ENCODE results near the gene GPSM3.
"Not testable (repeated sequence)": the region's sequence is repeated elsewhere in the genome, so short reads cannot be mapped to it uniquely, and the experiment has no call there.

The GPSM3 gene

DNA sequence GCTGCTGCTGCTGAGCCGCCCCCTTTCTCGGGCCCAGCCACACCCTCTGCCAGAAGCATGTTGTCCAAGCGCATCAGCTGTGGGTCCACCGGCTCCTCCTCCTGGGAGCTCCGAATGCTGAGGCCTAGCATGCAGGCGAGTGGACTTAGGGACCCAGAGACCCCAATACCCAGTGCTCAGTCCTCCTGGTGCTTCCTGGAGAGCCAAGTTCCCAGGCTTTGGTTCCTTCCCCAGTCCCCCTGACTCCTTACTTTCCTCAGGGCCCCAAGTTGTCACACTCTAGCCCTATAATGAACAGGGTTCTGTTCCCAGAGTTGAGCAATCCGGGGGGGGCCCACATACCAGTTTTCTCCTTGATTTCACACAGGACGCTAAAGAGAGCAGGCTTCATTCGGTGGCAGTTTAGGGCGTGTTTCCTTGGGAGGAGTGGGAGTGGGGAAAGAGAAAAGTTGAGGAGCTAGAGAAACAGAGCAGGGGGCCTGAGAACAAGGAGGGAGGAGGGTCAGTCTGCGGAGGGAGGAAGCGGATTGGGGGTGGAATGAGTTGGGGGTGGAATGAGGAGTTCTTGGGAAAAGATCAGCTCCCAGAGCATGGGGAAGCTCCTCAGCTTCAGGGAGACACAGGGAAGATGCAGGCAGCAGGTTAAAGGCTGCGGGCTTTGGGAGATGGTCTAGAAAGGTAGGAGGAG lies 3.9 kb downstream of the GPSM3 start:
- no peak for DNase-seq

DNA sequence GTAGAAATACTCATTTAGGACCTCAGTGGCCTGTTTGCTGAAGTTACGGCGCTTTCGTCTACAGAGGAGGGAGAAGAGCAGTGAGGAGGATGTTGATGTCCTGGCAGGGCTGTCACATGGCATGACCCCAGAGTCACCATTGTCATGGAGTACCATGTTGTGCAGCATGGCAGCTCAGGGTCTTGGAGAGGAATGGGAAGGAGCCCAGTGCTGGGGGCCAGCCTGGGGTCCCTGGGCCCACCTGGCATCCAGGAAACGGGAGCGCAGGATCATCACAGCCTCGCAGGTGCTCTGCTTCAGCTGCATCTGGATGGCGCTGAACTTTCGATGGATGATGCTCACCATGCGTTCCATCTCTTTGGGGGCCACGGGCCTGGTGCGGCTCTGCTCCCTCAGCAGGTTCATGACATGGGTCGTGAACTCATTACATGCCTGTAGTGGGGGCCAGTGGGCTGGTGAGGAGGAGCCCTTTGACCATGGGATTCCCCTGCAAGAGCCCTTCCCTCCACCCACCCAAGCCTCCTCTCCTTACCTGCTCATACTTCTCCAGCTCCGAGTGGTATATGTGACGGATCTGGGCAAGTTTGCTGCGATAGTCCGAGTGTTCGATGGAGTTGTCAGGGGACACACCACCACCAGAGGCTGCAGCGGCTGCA lies 4.6 kb downstream of the GPSM3 start:
- DNase-seq = not testable (repeated sequence)

DNA sequence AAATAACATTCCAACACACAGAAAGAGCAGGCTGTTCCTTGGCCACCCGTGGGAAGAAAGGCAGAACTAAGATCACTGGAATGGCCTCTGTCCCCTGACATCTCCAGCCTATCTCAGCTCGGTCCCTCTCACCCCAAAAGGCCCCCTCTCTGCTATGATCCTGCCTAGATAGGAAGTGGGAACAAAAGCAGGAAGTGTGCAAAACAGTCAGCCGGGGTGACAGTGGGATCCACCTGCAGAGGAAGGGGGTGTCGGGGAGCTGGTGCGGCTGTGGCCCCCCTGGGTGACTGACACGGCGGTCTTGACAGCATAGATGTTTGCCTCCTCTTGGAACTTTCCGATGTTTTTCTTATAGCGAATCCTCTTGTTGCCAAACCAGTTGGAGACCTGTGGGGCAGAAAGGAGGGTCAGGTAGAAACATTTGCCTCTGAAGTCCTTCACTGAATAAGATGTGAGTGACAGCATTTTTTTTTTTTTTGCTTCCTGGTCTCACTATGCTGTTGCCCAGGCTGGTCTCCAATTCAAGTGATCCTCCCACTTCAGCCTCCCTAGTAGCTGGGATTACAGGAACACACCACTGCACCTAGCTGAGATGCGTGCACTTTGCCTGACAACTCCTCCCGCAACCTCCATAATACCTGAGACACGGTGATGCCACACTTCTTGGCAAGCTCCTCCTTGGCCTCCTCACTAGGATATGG lies 5.3 kb downstream of the GPSM3 start:
- no peak for DNase-seq

DNA sequence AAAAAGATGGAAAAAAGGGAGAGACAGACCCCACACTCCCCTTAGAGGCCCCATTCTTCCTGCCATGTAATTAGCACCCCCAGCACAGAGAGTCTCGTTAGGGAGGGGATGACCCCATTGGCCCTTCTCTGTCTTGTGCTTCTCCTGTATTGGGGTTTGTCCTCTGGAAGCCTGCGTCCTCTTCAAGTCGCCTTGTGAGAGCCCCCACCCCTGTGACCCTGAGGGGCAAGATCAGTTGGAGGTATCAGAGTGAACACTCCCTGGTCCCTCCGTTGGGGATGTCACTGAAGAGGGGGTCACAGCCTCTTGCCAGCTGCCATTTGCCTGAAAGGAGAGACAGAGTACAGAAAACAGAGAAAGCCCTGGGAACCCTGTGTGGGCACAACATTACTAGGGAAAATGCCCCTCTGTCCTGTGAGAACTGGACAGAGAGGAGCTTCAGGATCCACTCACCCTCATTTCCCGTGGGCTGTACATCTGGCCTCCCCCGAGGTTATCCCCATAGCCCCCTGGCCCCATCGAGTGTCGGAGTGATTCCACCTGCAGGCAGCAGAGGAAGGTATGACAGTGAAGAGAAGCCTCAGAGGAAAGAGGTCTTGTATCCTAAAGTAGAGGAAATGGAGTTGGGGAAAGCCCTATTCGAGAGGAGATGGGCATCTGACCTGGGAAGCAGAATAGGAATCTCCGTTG lies 6.1 kb downstream of the GPSM3 start:
- not testable (repeated sequence) for DNase-seq

DNA sequence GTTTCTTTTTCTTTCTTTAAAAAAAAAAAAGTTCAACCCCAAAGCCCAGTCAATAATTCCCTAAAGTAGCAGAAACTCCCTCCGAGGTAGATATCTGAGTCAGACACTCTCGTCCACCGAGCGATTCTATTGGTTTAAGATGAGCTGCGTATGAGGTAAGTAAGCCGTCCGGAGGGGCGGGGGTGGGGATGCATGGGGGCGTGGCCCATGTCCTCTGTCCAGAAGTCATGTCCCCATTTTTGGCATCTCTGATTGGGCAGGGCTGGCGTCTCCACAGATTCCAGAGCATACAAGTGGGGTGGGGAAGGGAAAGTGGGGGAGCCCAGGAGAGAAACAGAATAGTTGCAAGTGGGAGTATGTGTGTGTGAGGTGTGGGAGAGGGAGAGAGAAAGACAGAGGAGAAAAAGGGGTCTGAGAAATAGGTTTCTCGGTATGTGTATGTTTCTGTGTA lies 6.7 kb downstream of the GPSM3 start:
- DNase-seq = peak in 11 of 51 donors; percentile 11 to 50 (median 24)

DNA sequence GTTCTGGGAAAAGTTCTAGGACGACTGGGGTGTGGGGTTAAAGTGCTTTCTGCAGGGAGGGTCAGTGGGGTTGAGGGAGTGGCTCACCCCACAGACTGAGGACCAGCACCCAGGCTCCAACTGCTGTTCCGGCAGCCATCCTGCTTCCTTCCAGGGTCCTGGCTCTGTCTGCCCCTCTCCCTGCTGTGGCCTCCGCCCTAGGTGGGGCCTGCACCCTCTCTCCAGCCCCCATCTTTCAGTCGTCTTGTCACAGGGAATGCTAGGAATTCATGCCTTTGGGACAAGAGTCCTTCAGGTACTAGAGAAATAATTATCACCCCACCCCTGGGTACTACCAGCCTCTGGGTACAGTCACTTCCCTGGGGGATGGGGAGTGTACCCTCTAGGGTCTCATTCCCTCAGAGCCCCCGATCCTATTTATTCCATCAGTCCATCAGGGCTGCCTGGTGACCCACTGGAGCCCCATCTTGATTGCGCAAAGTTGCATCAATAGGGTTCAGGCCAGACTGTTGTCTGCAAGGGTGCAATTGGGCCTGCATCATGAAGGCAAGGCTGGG lies 8.3 kb downstream of the GPSM3 start, which contains the start of gene AGER:
AGER (minus strand) TSS at position 170 of the 557 bp plus-strand sequence; CDS start at position 139, 31 bp downstream.
- no peak for DNase-seq

DNA sequence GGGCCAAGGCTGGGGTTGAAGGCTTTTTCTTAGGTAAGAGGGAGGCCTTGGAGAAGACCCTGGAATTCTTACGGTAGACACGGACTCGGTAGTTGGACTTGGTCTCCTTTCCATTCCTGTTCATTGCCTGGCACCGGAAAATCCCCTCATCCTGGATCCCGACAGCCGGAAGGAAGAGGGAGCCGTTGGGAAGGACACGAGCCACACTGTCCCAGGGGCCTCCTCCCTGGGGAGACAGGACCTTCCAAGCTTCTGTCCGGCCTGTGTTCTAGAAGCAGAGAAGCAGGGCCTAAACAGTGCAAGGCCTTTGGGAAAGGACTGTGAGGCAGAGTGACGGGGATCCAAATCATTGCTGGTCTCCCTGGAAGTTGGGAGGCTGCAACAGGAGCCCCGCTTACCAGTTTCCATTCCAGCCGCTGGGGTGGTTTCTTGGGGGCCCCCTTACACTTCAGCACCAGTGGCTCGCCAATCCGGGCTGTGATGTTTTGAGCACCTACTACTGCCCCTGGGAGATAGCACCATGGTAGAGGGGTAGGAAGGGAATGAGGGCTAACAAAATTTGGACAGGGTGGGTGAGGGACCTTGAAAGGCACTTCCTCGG lies 8.9 kb downstream of the GPSM3 start:
- no peak for DNase-seq

DNA sequence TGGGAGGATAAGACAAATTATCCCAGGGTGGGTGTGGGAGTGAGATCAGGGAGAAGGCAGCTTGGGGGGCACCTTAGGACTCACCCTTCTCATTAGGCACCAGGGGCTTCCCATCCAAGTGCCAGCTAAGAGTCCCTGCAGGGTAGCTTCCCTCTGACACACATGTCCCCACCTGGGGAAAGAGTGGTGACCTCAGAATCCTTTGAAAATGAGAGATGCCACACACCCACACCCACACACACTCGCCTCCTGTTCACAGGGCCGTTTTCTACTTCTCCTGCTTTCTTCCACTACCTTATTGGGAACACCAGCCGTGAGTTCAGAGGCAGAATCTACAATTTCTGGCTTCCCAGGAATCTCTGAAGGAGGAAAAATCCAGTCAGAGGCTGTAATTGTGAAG lies 9.4 kb downstream of the GPSM3 start:
- no peak for DNase-seq

DNA sequence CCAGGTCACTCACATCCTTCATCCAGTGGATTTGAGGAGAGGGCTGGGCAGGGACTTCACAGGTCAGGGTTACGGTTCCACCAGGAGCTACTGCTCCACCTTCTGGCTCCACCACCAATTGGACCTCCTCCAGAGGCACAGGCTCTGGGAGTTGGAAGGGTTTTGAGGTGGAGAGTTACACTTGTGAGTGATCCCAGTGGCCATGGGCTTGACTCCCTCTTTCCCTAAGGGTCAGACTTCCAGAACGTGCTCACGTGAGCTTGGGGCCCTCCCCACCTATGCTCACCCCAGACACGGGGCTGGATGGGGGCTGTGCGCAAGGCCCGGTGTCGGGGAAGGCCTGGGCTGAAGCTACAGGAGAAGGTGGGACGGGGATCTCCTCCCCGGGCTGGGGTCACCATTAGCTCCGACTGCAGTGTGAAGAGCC lies 9.9 kb downstream of the GPSM3 start:
- no peak for DNase-seq

DNA sequence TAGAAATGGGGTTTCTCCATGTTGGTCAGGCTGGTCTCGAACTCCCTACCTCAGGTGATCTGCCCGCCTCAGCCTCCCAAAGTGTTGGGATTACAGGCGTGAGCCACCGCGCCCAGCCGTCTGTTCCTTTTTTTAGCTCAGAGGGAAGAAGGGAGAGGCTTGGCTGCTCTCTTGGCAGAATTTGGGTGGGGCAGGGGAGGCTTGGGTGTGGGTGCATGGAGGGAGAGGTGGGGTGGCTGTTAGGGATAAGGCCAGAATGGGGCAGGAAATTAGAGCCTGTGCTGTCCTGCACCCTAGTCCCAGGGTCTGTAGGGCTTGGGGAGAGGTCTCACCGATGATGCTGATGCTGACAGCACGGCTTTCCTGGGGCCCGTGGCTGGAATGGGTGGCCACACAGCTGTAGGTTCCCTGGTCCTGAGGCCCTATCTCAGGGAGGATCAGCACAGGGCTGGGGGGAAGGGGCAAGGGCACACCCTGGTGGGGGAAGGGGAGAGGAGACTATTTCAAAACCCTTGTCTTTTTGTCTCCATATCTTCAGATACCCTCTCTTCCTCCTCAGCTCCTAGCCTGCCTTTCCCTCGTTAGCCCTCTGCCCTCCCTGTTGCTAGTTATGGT lies 10.4 kb downstream of the GPSM3 start:
- no peak for DNase-seq

DNA sequence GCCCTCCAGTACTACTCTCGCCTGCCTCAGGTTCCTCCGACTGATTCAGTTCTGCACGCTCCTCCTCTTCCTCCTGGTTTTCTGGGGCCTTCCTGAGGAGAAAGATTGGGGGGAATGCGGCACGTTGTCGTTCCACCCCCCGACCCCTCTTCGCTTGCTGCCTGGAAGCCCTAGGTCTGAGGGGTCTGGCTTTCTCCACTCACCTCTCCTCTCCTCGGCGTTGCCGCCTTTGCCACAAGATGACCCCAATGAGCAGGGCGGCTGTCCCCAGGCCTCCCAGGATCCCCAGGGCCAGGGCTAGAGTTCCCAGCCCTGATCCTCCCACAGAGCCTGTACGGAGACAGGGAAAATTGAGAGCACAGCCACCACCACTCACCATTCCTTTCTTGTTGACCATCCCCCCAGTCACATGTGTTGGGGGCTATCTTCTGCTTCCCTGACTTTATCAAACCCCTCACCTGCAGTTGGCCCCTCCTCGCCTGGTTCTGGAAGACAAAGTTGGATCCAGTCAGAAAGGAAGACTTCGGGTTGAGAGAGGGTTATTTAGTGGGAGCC lies 11.2 kb downstream of the GPSM3 start:
- no peak for DNase-seq

DNA sequence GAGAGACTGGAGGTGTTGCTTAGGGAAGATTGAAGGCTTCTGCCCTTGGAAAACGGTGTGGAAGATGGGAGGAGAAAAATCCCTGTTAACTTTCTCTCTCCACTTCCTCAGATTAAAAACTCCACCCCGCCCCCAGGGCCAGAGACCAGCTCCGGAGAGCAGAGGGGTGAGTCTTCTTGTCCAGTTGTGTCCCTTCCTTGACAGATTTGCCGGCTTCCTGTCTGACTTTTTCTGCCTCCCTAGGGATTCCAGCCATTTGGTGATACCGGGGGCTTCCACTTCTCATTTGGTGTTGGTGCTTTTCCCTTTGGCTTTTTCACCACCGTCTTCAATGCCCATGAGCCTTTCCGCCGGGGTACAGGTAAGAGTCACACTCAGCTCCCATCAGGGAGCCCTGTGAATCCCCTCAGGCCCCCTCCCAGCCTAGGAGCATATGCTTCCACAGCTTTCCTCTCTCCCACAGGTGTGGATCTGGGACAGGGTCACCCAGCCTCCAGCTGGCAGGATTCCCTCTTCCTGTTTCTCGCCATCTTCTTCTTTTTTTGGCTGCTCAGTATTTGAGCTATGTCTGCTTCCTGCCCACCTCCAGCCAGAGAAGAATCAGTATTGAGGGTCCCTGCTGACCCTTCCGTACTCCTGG lies 12.6 kb downstream of the GPSM3 start:
- no peak for DNase-seq

DNA sequence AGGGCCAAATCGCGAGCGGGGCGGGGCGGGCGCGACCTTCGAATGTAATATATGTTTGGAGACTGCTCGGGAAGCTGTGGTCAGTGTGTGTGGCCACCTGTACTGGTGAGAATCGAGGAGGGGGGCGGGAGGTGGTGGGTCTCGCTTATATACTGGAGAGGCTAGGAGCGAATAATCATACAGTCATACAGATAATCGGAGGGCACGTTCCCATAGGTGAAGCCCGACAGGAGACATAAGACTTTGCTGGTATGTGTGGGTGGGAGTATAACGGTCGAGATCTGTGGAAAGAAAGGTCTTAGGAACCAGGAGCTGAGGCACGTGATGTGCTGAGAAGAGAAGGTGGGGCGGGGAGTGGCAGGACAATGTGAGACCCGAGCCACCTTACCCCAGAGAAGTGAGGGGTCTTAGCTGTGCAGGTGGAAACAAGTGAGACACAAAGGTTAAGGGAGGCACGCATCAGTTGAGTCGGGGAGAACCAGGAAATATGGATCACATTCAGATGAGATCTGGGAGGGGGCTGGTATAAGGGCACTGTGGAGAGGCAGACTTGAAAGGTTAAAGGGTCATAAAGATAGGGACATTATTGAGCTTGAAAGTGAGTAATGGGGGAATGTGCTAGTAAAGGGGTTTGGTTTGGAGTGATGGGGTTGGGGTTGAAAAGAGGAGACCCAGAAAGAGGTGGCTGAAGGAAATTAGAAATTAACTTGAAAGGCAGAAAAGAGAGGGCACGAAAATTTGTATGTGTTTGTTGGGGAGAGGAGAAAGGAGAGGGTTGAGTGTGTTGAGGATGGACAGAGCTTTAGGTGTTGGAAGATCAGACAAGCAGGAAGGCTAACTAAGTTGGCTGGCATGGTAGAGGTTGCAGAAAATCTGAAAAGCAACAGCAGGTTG lies 13.6 kb downstream of the GPSM3 start:
- no peak for DNase-seq

DNA sequence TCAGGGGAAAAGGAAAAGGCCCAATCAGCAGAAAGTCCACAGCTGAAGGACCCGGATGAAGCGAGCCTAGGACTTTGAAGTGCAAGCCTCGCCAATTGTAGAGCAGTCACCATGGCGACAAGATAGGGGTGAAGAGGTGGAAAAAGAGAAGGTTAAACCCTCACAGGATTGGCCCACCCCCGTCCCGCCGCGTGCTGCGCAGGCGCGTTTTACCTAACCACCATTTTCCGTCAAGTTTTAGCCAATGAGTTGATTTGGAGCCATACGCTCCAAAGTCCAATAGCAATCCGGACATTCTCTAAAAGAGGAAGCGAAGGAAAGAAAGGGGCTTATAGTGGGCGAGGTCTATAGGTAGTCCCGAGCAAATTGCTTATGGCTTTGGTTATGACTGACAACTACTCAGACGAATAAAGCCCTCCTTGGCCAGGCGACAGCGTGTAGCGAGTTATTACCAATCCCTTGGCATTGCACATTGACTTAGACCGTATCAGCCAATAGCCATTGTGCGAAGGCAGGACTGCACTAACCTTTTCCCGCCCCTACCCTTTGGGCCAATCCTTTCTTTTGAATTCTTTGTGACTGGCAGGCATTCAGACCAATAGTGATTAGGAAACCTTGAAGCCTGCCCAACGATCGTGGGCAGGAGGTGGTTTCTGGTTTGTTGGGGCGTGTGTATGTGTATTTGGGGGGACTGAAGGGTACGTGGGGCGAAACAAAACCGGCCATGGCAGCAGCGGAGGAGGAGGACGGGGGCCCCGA lies 14.5 kb downstream of the GPSM3 start, which contains the start of gene RNF5:
RNF5 (plus strand) TSS at position 618 of the 759 bp plus-strand sequence; CDS start at position 725, 107 bp downstream.
- peak in 50 of 51 donors; percentile 47 to 100 (median 95) for DNase-seq

DNA sequence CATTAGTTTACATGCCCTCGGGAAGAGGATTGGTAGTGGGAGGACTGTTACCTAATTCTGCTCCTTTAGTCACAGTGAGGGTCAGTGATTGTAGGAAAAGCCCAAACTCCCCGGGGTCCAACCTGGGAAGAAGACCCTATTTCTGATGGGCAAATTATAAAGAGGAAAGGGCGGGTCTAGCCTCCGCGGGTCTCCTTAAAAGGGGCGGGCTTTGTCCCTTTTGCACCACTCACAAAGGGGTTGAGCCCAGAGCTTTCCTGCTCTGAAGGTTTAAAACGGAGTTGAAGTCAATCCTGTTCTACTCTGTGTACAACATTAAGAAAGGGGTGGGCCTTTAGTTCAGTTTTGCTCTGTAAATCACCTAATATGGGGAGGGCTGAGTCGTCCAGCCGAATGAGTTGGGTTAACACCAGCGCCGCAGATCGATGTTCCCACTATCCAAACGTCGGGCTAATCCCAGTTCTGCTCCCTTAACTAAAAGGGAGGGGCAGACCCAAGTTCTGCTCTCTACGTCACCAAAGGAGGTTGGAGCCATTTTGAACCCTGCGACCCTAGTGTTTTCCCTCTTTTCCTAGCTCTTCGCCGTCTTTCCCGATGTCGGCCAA lies 15.2 kb downstream of the GPSM3 start:
- peak in 8 of 51 donors; percentile 21 to 59 (median 52) for DNase-seq

DNA sequence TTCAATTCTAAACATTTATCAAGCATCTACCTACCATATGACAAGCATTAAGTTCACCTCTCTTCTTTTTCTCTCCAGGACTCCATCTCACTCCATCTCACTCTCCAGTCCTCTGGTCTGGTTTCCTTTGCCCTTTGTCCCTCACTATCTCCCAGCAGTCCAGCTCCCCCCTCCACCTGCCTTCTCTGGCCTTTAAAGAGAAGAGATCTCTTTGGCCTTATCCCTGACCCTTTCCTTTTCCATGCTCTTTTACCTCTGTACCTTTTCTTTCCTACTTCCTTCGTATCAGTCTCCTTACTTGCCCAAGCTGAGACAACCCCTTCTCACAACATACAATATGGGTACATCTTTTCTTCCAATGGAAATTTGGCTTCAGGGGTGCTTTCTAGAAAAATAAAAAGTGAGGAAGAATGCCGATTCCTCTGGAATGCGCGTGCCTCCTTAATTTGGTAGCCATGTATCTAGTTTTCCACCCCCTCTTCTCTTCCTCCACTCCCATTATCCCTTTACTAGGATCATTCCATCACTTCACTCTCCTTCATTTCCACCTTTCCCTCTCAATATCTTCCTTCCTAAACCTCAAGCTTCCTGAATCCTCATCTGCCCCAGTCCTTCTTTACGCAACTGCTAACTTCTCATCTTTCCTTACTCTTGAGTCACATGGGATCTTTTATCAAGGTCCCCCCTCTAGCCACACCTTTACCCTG lies 15.8 kb downstream of the GPSM3 start:
- no peak for DNase-seq

Measured in hypothalamus (tissue), 51 donors.